Daoy (cell line): ENCODE results near the gene TUBE1. TPM values are rescaled to one million over a fixed set of nuclear protein-coding genes. Genes with fewer than 3 reads are reported as not detected.
"Not testable (repeated sequence)": the region's sequence is repeated elsewhere in the genome, so short reads cannot be mapped to it uniquely, and the experiment has no call there.

Experiments used
- DNase-seq: peaks from one replicate; pipeline ENCODE4 v3.0.0-alpha.2; 2015; ENCODE audit warnings: low read depth
- total RNA-seq: library from RNA; depleted of rRNA; stranded (reverse); fragments of >200 nt; shearing (Covaris generic); gene quantifications from 2 replicates; pipeline ENCODE4 v1.2.3, GENCODE V29; 2014; rRNA removed

TUBE1 gene, protein sequence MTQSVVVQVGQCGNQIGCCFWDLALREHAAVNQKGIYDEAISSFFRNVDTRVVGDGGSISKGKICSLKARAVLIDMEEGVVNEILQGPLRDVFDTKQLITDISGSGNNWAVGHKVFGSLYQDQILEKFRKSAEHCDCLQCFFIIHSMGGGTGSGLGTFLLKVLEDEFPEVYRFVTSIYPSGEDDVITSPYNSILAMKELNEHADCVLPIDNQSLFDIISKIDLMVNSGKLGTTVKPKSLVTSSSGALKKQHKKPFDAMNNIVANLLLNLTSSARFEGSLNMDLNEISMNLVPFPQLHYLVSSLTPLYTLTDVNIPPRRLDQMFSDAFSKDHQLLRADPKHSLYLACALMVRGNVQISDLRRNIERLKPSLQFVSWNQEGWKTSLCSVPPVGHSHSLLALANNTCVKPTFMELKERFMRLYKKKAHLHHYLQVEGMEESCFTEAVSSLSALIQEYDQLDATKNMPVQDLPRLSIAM
- total RNA-seq: 22.1 and 26.4 TPM in 2 replicates

DNA sequence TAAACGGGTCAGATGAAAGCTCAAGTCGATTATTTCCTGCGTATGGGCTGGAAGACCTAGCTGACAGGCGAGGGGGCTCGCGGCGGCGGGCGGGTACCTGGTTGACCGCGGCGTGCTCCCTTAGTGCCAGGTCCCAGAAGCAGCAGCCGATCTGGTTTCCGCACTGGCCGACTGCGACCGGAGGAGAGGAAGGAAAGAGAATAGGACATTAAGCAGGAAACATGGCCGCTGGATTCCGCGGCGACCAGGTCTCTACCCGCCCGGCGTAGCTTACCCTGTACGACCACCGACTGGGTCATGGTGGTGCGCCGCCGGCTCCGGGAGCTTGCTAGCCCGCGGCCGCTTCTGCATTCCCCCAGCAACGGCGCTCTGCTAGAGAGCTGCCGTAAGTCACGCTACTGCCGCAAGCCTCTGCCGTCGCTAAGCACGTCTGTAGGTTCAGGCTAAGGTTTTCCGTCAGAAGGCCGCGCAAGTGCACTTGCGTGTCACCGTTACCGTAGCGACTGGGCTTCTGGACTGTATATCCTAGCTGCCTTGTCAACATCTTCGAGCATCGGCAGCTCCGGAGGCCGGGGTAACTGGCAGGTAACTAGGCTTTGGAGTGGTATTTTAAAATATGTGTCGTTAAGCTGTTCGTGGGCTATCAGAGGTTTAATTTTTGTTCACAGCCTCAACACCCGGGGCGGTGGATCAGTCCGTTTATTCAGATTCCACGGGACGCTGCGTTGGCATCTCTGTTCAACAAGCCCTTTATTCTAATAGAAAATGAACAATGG lies at the start of gene TUBE1, which contains the start of gene FAM229B:
Gene TUBE1 (minus strand): TSS at position 347 of the 776 bp plus-strand sequence. CDS start 48 bp downstream, at position 299.
Gene FAM229B (plus strand): TSS at position 456 of the 776 bp plus-strand sequence. CDS start 11,693 bp downstream, outside the sequence.
- peak; percentile 97 for DNase-seq

DNA sequence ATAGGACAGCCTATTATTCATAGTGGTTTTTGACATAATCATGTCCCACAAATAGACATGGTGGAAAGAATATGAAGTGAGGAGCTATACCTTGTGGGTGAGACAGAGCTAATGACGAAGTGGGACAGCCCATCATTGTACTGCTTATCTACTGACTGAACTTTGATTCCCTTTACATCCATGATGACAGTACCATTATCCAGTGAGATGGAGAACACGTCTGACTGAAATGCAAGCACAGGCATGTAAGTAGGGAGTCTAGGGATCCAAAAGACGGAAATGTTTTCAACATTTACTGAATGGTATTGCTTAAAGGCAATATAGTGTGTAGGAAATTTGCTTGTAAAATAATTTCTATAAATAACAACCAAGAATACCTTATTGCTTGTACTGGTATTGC lies 43.6 kb upstream of the TUBE1 start:
- no peak for DNase-seq

DNA sequence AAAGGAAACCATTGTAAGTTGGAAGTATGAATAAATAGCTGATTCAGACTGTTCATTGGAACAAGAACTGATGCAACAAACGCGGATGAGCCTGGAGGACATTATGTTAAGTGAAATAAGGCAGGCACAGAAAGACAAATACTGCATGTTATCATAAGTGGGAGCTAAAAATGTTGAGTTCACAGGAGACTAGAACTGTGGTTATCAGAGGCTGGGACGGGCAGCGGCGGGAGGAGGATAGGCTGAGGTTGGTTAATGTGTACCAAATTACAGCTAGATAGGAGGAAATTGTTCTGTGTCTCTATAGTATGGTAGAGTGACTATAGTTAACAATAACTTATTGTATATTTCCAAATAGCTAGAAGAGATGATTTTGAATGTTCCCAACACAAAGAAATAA lies 40.9 kb upstream of the TUBE1 start:
- no peak for DNase-seq

DNA sequence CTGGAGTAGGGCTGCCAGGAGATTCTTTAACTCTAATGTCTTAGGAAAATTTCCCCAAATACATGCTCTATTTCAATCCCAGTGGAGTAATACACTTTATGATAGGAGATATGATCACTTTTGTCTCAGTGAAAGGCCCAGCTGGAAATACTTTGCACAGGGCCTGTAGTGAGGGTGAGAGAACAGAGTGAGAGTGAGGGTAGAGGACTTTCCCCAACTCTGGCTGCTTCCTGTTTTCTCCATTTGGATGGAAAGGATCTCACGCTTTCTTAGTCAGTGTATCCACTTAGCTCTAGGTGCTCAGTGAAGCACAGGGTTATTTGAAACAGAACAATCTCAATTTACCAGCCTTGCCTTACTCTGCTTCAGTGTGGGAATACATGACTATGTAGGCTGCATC lies 36.7 kb upstream of the TUBE1 start:
- no peak for DNase-seq

DNA sequence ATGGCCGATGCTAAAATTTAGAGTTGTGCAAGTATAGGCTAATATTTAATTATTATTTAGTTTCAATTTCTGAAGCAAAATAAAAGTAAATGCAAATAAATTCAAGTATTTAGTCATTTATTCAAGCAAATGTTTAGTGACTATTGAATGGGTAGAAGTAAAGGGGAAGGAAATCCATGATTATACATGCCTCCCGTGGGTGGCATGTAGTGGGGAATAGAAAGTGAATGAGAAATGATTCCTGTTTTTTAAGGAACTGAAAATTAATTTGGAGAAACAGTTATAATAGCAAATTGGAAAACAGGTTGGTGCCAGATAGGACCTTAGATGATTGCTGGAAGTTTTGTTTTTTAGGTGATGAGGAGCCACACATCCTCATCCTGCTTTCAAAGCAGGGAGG lies 35.5 kb upstream of the TUBE1 start:
- no peak for DNase-seq

DNA sequence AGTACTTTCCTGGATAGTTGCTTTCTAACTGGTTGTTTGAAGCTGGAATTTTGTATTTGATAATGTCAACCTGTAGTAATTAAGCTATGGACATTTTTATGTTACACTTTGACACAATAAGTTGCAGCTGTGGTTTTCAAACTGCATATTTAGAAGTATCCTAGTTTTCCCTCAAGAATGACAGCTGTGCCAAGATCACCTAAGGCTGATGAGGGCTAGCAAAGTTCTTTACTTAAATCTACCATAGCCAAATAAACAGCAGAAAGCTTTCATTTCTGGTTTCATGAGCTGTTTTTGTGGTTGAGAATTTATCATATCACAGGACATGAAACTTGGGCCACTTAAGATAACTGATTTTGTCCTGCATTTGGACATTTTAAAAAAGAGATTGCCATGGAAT lies 30.8 kb upstream of the TUBE1 start:
- DNase-seq: no peak

DNA sequence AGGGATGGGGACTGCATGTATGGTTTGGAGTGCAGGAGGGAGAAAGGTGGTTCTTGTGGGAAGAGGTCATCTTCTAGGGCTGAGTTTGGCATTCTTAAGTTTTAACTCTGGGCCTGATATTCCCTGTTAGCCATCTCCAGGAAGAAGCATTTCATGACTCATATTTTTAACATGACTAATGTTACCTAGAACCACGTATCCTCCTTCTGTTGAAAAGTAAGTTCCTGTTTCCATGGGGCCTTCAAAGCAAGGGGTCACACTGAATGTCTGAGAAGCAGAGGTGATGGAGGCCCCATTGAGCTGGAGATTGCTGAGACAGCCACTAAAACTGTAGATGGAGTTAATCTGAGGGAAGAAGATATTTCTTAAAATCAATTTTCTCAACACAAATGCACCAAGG lies 30.3 kb upstream of the TUBE1 start:
- peak; percentile 21 for DNase-seq

DNA sequence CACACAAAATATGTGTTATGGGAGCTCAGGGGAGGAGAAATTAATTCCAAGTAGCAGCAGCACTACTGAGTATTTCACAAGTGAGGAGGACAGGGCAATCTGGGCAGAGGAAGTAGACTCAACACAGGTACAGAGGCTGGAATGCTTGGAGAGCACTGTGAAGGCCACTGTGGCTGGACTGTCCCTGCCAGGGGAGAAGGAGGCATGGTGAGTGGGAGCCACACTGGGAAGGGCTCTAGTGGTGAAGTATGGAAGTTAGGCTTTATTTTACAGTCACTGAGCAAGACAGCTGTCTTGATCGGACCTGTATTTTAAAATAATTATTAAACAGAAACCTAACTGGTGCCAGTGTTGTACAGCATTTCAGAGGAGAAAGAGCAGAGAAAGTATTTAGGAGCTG lies 28.9 kb upstream of the TUBE1 start:
- no peak for DNase-seq

DNA sequence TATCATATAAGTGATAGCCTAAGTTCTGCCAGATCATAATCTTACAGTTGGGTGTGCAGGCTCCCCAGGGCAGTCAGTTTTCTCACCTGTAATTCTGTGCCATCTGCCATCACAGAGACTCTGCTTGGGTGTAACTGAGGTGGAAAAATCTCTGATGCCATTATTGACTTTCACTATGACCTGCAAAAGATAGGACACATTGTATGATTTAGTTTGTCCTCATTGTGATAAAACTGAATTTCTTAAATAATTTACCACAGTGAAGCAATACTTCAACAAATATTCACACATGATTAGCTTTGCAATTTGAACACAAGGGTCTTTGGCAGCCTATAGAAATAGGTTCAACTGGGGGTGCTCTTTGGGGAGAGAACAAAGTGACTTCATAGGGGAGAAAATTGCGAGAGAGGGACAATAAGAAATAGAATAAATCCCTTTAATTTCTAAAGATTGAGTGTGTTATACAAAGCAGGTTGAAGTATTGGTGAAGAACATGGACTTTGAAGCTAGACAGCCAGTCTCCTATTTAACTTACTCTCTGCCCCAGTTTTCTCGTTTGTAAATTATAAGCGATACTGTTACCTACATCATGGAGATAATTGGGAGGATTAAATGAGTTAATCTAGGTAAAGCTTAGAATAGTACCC lies 27.4 kb upstream of the TUBE1 start:
- no peak for DNase-seq

DNA sequence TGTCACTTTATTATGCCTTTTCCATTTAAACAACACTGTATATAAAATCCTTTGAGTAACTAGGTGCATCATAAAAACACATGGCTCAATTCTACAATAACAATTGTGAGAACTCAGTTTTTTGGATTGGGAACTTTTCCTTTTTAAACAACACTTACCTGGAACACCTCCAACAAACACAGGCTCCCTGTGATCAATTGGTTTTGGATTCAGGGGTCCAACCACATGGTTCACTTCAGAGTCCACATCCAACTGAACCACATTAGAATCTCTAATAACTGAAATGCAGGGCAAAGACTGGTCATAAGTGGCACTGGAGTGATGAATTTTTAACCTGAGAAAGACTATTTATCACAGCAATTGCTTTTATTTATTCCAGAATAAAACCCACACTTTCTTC lies 26.6 kb upstream of the TUBE1 start:
- no peak for DNase-seq

DNA sequence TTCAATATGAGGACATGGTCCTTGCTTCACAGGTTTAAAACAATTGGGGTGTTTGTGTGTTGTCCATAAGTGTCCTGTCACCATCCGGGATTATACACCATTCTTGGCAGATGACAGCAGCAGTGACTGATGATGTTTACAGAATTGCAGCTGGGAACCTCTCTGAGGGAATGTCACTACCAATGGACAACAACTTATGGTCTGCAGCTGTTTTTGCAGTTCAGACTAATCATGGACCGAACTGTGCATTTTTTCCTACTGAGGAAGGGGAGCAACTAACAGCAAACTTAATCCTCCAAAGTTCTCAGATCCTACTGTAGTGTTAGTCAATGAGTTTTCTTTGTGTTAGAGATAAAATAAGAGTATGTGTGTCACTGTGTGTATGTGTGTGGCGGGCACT lies 26.1 kb upstream of the TUBE1 start:
- DNase-seq: no peak

DNA sequence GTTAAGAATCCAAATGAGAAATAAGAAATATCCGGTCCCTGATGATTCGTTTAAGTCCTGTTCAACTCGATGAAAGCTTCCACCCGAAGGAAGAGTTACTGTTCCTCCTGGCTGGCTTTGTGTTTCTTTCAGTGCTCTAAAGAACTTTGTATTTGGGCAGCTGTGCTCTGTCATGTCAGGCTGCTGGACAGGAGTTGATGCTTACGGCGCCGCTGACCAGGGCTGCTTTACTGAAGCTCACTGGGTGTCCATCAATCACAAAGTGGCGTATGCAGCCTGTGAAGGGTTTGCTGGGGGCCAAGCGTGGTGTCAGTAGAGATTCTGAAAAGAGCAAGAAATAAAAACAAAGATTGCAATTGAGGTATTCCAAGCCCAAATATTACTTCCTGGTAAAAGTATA lies 22.0 kb upstream of the TUBE1 start:
- DNase-seq: no peak

DNA sequence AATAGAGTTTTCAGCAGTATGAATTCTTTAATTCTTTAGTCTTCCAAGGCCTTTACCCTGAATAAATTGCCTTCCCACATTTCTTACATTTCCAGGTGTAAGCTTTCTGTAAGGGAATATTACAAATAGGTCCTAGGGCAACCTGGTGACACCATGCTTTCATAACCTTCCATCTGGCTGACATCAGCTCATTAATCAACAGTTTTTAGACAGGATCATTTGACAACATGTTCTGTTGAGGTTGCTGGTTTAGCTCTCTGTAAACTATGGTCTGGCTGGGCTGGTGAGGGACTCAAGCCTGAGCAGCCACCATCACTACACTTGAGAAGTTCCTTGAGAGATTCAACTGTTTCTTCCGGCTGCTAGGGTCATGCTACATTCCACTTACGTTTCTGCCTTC lies 19.3 kb upstream of the TUBE1 start:
- DNase-seq: no peak

DNA sequence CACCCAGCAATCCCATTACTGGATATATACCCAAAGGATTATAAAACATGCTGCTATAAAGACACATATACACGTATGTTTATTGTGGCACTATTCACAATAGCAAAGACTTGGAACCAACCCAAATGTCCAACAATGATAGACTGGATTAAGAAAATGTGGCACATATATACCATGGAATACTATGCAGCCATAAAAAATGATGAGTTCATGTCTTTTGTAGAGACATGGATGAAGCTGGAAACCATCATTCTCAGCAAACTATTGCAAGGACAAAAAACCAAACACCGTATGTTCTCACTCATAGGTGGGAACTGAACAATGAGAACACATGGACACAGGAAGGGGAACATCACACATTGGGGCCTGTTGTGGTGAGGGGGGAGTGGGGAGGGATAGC lies 18.7 kb upstream of the TUBE1 start:
- not testable (repeated sequence) for DNase-seq

DNA sequence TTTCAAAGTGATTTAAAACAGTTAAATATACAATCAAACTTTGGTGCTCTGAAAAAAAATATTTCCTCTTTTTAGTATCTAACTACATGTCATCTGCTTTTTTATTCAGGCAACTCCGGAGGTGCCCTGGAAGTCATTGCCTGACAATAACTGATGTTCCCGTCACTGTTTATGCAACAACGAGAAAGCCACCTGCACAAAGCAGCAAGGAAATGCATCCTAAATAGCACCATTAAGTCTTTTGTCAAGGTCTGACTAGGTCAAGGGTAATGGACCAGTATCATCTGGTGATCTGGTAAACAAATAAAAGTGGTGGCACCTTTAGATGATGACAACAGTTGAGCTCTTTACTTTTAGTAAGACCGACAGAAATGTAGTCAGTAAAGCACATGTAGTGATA lies 13.3 kb upstream of the TUBE1 start:
- no peak for DNase-seq

DNA sequence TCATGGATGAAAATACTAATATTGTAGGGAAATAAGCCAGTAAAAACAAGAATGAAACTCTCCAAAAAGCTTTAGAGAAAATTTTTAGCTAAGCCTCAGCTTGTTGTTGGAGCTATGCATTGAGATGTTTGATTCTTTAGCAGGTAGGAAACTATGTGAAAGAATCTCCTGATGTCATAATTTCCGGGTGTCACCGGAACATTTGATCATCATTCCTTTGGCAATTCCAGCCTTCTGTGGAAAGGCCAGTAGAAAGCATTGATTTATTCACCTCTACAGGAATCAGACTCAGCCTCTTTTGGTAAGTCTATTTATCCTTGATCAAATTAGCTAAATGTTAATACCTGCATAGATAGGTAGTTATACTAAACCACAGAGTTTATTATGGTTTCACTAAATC lies 9.6 kb upstream of the TUBE1 start:
- no peak for DNase-seq

DNA sequence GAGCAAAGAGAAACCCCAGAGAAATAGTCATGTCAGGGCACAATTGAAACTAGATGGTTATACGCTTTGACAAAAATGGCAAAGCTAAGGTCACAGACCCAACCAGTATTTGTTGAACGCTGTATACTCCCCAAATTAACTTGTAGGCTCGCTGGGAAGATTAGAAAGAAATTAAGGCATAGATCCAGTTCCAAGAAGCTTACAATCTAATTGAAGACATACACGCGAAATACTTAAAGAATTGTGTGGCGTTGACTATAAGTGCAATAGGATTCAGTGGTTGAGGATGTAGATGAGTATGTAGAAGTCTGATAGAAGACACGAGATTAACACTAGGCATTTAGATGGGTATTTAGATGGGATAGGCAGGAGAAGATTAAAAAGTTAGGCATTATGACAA lies 634 bp upstream of the TUBE1 start:
- no peak for DNase-seq

DNA sequence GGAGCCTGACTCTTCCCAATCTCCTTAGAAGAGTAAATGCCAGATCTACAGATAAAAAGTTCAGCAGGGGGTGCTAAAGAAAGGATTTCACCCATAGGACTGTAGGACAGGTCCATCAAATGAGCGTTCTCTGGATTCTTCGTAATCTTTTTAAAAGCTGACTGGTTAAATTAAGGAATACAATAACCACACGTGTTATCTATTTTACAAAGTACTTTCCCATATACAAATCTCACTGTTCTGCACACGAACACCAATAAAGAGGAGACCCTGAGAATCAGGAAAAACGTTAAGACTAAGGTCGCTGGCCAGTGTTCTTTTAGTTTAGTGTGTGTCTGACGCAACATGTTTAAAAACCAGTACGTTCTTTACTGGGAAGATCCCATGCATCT lies 542 bp downstream of the TUBE1 start:
- DNase-seq: peak; percentile 24

DNA sequence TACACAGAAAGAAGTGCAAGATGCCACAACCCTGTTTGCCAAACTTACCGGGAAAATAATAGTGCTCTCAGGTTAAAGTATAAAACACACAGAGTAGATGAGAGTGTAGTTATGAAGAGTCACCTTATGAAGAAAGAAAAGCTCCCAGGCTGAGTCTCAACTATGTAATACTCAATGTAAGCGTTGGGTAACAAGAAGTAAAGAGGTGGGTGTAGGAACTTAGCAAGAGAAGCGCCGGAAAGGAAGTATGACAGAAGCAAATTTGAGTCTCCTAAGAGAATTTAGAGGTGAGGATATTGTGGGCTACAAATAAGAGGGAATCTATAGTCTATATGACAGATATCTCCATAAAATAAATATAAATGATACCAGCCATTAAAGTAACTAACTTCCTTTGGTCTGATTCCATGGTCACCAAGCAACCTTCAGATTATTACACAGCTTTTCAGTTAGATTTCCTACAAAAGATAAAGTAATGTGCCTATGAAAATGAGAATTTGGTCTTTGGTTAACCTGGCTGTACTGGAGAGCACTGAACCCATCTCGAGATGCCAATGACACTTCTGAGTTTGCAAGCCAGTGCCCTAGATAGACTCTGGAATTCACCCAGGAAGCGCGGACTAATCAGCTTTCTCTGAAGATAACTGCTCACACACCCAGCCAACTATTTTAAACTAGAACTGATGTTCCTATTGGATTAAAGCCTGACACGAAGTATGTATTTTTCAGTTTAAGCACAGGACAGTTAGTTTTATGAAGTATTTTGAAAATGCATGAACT lies 1.8 kb downstream of the TUBE1 start:
- no peak for DNase-seq

DNA sequence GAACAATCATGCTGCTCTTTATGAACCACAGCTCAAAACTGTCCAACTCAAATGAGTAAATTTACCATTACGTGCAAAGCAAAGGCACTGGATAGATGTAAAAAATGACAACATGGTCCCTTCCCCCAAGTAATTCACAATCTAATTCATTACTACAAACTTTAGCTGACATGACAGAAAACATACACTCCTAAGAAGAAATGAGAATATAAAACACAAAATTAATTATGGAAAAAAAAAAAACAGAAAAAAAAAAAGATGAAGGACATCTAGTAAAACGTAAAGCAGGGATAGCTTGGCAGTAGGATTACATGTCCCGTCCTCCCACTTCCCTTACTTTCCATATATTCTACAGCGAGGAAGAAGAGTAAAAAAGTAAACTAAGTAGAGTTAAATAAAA lies 5.7 kb downstream of the TUBE1 start:
- no peak for DNase-seq

DNA sequence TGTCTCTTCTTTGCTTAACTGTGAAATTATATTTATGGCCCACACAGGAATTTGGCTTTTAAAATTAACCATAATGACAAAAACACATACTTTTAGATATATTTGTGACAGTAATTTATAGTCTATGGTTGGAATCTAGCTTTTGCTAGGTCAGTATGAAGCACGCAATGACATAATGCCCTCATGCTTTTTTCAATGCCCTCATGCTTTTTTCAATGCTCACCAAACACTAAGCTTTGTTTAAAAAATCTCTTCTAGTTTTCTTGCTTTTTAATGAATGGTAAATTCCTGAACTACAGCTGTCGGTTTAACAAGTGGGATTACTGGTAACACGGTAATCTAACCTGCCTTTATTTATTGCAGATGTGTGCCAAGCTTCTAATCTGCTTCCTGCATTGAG lies 20.7 kb downstream of the TUBE1 start:
- DNase-seq: no peak
